Dermis blood vessel endothelial cell (primary cell): ENCODE measurements around the gene STK11. TPM values are rescaled to one million over a fixed set of nuclear protein-coding genes. Genes with fewer than 3 reads are reported as not detected.

Experiments used
- DNase-seq: peaks from one replicate; pipeline ENCODE4 v3.0.0; 2010
- total RNA-seq: library from RNA; depleted of rRNA; stranded (reverse); fragments of >200 nt; gene quantifications from 2 replicates; pipeline ENCODE4 v1.2.3, GENCODE V29; 2014

STK11 gene
- total RNA-seq, 1 donor from 2014 or later: 108 TPM

DNA sequence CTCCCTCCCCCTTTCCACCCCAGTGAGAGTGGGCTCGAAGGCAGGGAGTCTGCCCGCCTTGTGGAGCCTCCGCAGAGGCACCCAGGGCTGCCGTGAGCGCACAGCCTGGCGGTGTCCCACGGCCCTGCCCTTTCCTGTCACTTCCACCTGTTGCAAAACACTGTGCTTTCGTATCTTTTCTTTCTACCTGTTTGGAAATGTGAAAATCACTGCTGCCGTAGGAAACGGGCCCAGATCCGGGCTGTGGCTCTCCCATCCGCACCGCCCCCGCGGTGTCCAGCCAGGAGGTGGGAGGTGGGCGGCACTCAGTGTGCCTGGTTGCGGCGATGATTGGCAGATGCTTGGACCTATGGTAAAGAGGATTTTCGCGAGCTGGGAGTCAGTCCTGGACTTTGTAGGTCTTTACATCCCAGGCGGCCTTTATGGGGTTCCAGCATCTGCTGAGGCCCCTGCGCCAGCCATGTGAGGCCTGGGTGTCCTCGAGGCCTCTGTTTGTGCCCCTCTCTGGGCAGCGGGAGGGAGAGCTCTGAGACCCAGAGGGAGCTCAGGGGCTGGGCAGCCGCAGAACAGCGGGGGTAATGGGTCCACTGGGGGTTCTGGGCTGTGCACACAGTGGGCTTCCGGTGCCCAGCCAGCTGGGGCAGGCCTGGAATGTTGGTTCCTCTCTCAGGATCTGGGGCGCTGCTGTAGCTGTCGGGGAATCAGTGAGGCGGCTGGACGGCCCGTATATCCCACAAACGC, 6.1 kb downstream of the STK11 start:
- DNase-seq: peak; percentile 92

DNA sequence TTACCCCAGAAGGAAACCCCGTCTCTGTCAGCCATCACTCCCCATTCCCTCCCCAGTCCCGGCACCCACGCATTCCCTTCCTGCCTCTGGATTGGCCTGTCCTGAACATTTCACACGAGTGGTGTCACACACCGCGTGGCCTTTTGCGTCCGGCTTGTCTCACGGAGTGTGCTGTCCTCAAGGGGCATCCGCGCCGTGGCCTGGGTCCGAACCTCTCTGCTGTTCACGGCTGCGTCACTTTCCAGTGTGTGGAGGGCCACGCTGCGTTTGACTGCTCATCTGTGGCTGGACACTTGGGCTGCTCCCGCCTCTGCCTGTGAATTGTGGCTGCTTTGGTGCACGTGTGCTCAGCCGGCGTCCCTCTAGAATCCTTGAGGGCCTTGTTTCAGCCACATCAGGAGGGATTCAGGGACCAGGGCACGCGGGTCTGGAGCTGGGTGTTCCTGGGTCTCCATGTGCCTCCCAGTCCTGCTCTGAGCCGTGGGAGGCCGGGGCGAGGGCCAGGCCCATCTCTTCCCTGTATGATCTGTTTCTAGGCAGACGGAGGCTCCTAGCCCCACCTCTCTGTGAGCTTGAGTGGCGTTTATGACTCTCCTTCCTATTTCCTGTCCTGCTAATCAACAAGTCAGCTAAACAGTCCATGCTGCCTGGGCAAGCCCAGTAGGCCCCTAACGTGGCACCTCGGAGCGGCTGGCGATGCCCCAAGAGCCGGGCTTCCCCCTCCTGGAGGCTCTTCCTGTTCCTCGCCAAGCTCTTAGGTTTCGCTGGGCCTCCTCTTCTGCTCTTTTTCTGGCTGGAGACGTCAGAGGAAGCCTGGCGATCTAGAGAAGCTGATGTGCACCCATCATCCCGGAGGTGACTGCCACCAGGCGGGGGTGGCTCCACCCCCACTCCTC, 8.1 kb downstream of the STK11 start:
- DNase-seq: peak; percentile 96

DNA sequence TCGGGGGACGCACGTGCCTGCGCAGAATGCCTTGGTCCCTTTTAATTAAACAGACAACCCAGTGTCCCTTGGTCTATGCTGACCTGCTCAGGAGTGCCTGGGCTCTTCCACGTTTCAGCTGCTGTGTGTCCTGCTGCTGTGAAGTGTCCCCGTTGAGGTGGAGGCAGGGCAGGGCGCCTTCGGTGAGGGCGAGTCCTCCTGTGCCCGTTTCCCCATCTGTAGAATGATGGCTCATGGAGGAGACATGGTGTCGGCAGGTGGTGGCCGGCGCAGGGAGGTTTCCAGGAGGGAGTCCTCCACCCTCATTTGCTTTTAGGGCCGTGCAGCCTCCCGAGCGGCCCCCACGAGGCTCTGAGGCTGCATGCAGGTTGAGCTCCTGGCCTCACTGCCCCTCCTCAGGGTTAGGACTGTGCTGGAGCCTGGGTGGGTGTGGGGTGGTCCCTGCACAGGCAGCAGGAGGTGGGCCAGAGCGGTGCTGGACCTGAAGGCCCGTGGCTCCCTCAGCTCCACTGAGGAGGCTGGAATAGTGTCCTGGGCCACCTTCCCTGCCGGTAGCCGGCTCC, 8.8 kb downstream of the STK11 start:
- DNase-seq: no peak

DNA sequence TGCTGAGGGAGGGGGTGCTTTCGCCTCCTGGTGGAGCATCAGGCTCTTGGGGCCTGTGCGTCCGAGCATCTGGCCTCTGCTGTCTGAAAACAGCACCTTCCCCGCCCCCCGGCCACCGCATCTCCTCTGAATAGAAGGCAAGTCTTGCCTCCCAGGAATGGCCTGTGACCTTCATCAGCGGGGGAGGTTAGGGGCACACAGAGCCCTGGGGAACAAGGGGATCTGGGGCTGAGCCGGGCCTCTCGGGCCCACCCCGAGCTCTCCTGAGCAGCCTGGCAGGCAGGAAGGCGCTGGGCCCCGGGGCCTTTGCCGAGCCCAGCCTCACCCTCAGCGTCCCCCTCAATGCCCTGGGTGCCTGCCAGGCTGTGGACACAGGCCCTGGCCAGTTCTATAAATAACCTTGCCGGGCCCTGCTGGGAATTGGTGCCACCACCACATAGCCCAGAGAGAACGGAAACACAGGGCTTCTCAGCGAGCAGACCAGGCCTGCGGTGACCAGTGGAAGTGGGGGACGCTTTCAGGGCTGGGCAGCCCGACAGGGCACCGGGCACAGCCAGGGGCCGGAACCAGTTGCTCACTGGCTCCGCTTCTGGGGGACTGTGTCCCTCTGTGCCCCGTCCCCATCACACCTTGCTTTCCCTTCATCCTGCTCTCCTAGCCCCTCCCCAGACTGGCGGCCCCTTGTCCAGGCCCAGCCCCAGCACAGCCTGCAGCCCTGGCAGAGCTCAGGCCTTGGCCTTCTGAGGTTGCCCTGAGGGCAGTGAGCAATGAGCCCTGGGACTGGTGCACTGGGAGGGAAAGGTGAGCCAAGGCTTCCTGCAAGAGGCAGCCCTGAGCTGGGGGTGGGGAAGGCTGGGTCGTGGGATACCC, 9.5 kb downstream of the STK11 start:
- no peak for DNase-seq

DNA sequence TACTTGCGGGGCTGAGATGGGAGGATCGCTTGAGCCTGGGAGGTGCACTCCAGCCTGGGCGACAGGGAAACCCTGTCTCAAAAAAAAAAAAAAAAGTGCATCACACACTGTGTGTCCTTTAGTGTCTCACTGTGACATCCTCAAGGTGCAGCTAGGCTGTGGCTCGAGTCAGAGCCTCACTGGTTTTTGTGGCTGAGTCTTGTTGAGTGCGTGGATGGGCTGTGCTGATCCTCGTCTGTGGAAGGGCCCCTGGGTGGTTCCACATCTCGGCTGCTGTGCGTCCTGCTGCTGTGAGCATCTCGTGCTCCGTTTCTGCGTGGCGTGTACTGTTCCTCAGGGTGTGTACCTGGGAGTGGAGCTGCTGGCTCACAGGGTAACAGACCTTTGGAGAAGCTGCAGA, 11.2 kb downstream of the STK11 start:
- no peak for DNase-seq

DNA sequence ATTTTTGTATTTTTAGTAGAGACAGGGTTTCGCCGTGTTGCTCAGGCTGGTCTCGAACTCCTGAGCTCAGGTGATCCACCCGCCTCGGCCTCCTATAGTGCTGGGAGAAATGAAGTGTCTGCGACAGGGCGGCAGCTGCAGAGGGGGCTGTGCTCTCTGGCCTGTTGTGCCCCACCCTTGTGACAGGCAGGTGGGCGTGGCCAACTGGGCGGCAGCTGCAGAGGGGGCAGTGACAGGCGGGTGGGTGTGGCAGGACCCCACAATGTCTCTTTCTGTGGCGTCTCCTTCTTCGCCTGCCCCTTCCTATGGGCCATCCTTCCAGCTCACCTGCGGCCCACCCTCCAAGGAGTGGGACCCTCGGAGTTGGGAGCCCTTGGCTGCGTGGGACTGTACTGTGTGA, 11.8 kb downstream of the STK11 start:
- DNase-seq: no peak

DNA sequence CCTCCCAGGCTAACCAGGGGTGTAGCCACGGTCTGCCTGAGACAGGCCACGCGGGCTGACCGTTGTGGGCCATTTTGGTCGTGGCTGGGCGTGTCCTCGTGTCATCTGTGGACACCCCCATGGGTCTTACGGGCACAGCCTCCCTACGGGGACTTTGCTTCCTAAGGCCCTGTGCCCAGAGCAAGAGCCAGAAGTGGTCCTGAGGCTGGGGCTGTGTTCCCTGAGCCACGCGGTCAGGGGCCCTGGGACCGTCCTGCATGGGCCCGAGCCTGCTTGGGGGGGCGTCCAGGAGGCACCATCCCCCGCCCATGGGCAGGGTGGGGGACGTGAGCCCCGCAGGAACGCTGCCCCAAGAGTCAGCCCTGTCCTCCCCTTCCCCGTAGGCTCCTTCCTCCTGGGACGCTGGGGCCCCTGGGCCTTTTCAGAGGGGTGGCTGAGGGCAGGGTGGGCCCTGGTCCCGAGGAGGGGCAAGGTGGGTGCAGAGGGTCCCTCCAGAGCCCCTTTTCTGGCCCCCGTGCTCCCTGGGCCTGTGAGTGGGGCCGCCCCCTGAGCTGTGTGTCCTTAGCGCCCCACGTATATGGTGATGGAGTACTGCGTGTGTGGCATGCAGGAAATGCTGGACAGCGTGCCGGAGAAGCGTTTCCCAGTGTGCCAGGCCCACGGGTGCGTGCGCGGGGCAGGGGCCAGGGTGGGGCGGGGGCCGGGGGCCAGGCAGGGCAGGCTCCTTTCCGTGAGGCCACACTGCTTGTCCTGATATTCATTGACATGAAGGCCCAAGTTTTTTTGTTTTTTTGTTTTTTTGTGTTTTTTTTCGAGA, 13.4 kb downstream of the STK11 start:
- no peak for DNase-seq

DNA sequence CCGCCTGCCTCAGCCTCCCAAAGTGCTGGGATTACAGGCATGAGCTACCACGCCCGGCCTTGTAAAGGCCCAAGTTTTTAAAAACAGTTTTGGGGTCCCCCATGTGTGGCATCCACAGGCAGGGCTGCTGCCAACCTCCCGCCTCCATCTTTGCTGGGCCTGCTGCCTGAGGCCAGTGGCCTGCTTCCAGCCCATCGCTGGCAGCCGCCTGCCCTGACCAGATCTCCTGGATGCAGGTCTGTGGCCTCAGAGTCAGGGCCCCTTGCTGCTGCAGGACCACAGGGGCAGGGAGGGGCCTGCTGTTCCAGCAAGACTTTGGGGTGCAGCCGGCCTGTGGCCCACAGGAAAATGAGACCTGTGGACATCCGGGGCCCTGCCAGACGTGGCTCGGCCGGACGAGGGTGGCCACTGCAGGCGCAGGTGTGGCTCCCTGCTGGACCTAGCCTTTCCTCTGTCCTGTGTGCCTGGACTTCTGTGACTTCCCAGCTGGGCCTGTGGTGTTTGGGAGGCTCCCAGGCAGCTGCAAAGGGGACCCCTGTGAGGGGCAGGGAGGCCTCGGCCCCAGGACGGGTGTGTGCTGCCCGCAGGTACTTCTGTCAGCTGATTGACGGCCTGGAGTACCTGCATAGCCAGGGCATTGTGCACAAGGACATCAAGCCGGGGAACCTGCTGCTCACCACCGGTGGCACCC, 14.4 kb downstream of the STK11 start:
- no peak for DNase-seq

- no peak for DNase-seq
Observed at GRCh38 chr19:1220477-1220930, 14.9 kb downstream of the STK11 start.

- DNase-seq: peak; percentile 81
Observed at GRCh38 chr19:1220976-1221903, 15.7 kb downstream of the STK11 start.

GRCh38 chr19:1221904-1222255, 16.3 kb downstream of the STK11 start:
- DNase-seq: no peak

DNA sequence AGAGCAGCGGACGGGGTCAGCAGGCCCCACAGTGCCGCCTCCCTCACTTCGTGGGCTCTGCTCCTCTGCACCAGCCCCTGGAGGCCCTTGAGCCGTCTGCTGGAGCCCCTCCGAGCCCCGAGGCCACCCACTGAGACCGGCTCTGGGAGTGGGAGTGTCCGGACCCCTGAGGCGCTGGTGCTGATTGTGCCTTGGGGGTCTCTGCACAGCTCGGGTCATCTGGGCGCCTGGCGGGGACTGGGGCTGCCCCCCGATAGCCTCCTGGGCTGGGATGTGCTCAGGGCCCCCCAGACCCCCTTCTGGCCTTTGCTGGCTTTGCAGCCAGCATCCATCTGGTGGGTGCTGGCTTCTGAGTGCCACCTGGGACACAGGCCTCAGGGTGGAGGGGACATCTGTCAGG, 16.8 kb downstream of the STK11 start:
- no peak for DNase-seq

DNA sequence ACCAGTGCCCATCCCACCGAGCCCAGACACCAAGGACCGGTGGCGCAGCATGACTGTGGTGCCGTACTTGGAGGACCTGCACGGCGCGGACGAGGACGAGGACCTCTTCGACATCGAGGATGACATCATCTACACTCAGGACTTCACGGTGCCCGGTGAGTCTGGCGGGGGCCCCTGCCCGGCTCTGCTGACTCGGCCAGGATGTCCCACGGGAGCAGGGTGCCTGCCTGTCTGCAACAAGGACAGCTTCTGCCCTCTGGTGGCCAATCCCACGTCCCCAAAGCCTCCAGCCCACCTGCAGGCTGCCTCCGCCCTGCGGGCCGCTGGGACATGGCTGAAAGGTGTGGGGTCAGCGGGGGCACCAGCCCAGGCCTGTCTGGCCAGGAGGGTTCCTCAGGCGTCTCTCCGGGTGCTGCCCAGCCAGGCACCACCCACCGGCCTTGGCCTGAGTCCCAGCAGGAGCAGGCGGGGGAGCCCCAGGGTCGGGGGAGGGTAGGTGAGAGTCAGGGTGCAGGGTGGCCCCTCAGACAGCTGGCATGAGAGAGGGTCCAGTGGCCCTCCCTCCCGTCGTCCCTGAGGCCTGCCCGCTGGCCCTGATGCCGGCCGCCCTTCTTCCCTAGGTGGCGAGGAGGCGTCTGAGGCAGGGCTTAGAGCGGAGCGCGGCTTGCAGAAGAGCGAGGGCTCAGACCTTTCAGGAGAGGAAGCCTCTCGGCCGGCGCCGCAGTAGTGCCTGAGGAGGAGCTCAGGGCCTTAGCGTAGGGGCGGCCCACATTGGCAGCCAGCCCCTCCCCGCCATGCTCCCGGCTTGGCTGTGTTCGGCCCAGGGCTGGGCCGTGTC, 17.7 kb downstream of the STK11 start:
- DNase-seq: peak; percentile 63

DNA sequence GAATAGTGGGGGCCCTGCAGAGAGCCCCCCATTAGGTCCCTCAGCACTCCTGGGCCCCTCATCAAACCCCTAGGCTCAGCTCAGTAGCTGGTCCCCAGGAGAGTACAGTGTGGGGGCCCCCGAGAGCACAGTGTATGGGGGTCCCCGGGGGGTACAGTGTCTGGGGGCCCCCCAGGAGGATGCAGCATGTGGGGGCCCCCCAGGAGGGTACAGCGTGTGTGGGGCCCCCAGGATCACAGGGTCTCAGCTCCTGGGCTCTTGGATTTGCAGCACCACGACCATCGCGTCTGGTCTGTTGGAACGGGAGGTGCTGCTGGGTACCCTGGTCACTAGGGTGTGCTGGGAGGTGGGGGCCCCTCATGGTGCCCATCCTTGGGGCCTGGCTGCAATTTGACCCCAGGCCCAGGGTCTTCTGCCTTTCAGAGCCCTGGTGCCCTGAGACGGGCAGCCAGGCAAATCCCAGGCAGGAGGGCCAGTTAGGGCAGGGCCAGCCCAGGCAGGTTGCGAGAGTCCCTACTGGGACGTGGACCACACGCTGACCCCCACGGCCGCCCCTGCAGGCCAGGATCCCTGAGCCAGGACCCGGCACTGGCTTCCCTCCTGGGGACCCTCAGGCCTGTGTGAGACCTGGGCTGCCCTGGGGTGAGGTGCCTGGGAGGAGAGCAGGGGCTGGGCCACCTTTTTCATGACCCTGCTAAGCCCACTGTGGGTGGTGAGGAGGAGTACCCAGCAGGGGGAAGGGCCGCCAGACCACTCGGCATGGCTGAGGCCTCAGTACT, 18.7 kb downstream of the STK11 start:
- no peak for DNase-seq

- no peak for DNase-seq
Observed at GRCh38 chr19:1224847-1225246, 19.3 kb downstream of the STK11 start.

DNA sequence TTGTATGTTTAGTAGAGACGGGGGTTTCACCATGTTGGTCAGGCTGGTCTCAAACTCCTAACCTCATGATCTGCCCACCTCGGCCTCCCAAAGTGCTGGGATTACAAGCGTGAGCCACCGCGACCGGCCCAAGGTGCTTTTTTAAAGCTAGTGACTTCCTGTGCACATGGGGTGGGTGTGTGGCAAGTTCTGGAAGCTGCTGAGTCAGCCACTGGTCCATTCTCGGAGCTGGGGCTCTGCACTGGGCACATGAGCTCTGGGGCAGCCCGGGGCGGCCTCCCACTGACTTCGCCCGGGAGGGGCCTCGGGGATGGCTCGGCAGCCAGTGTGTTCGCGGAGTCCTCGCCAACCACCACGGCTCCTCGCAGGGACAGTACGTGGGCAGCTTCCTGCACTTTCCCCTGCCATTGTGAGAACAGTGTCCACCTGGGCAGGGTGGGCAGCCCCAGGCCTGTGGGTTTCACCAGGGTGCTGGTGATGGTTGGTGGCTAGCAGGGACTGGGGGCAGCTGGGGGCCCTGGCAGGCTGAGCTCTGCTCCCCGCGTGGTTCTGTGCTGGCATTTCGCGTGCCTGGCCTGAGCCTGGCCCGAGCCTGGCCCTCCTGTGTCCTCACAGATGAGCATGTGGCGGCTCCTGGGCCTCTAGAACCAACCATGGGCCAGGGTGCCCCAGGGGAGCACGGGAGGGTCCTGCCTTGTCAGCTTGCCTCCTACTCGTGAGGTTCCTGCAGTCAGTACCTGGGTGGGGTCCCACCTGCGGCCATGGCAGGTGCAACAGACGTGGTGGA, 20.1 kb downstream of the STK11 start:
- DNase-seq: no peak

- no peak for DNase-seq
Observed at GRCh38 chr19:1226227-1226518, 20.6 kb downstream of the STK11 start.
